Activated CD8-positive, alpha-beta T cell treated with anti-CD3 and anti-CD28 coated beads for 36 hours (primary cell): ENCODE data around the gene TUNAR. TPM values are rescaled to one million over a fixed set of nuclear protein-coding genes. Genes with fewer than 3 reads are reported as not detected.

Source experiments
- ATAC-seq: fragments of 200-7000 bp; cut with Tn5 transposase; one replicate; pipeline ENCODE4 v1.10.0; 2021; ENCODE audit warnings: mild to moderate bottlenecking, moderate library complexity
- CTCF ChIA-PET: fragments of 350-600 bp; sonication (Branson Sonifier 250); formaldehyde crosslinking; loops from one replicate; lab custom pipeline; 2021; ENCODE audit warnings: antibody characterized with exemption; lab: Charles Lee
- POLR2A ChIA-PET: fragments of 350-600 bp; sonication (Branson Sonifier 250); formaldehyde crosslinking; loops from one replicate; lab custom pipeline; 2021; ENCODE audit warnings: antibody characterized with exemption; lab: Charles Lee
- DNase-seq: peaks from one replicate; pipeline ENCODE4 v3.0.0-alpha.2; 2020
- H3K27ac Mint-ChIP-seq: one replicate; pipeline ENCODE4 v1.8.0; 2021; ENCODE audit warnings: mild to moderate bottlenecking, mixed read lengths
- H3K27me3 Mint-ChIP-seq: one replicate; pipeline ENCODE4 v1.8.0; 2021; ENCODE audit warnings: mixed read lengths
- H3K36me3 Mint-ChIP-seq: one replicate; pipeline ENCODE4 v1.8.0; 2021; ENCODE audit warnings: low read depth, mixed read lengths
- H3K4me1 Mint-ChIP-seq: one replicate; pipeline ENCODE4 v1.8.0; 2021; ENCODE audit warnings: low read depth, mixed read lengths
- H3K4me3 Mint-ChIP-seq: one replicate; pipeline ENCODE4 v1.8.0; 2021; ENCODE audit warnings: mild to moderate bottlenecking, moderate library complexity, mixed read lengths
- H3K9me3 Mint-ChIP-seq: one replicate; pipeline ENCODE4 v1.8.0; 2021; ENCODE audit warnings: mixed read lengths
- CTCF ChIP-seq: fragments of 200-600 bp; IDR thresholded peaks from one replicate; pipeline ENCODE4 v1.8.0; 2022; ENCODE audit warnings: antibody characterized with exemption, mild to moderate bottlenecking
- intact Hi-C: fragments of 100-400 bp; cut with micrococcal nuclease; formaldehyde crosslinking; loops from one replicate; pipeline ENCODE4 v1.10.0; 2022
- total RNA-seq, 2 experiments: library from RNA; stranded (reverse); gene quantifications; one replicate each; pipeline ENCODE4 v1.2.3, GENCODE V29; 2021

Gene TUNAR
- total RNA-seq, 2 experiments from 2014 or later: not detected

GRCh38 chr14:95877633-95878032 is 1.0 kb downstream of the TUNAR start:
- H3K36me3 Mint-ChIP-seq: no peaks in the 10 kb centered on the region
- POLR2A ChIA-PET: no interaction called here
- CTCF ChIA-PET: no interaction called here
- intact Hi-C loops: no loop called here
- no peaks in the 10 kb centered on the region for H3K4me1 Mint-ChIP-seq
- no peak overlapping the region for H3K4me3 Mint-ChIP-seq
- no peak for TF ChIP-seq CTCF
- peaks cover 26% of the 10 kb centered on the region for H3K27me3 Mint-ChIP-seq
- ATAC-seq (no peak), DNase-seq (no peak)
- H3K9me3 Mint-ChIP-seq: no peaks in the 10 kb centered on the region
- no peak overlapping the region for H3K27ac Mint-ChIP-seq

DNA sequence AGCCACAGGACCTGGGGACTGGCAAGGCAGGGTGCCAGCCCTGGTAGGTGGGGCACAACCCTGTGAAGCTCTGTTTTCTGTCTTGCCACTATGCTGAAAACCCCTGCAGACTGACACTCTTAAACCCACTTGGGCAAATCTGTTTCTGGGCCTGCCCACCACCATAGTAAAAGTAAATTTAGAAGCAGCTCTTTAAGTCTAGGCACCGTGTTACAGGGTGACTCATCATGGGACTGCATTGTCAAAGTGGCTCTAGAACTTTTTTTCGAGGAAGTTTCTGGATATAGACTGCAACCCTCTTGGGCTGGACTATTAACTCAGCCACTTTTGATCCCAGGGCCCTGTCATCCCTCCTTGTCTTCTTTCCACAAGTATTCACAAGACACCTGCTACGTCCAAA is 7.7 kb downstream of the TUNAR start:
- TF ChIP-seq CTCF: no peak
- intact Hi-C loops: no loop called here
- ATAC-seq (no peak), DNase-seq (no peak)
- Mint-ChIP-seq H3K36me3 (no peaks in the 10 kb centered on the region), H3K9me3 (no peaks in the 10 kb centered on the region), H3K27ac (no peak overlapping the region), H3K27me3 (peaks cover 15% of the 10 kb centered on the region), H3K4me1 (no peaks in the 10 kb centered on the region), H3K4me3 (no peak overlapping the region)
- ChIA-PET CTCF (no interaction called here), POLR2A (no interaction called here)

- Mint-ChIP-seq H3K4me1 (no peaks in the 10 kb centered on the region), H3K9me3 (no peaks in the 10 kb centered on the region), H3K27me3 (peaks cover 12% of the 10 kb centered on the region), H3K27ac (no peak overlapping the region), H3K36me3 (no peaks in the 10 kb centered on the region), H3K4me3 (no peak overlapping the region)
- ChIA-PET POLR2A (no interaction called here), CTCF (no interaction called here)
- intact Hi-C loops: no loop called here
- DNase-seq: no peak
- no peak for ATAC-seq
- no peak for TF ChIP-seq CTCF
These were observed 8.6 kb downstream of the TUNAR start for GRCh38 chr14:95885278-95885677.

- H3K4me1 Mint-ChIP-seq: no peaks in the 10 kb centered on the region
- H3K27ac Mint-ChIP-seq: no peak overlapping the region
- H3K9me3 Mint-ChIP-seq: no peaks in the 10 kb centered on the region
- DNase-seq (no peak), ATAC-seq (no peak)
- no peaks in the 10 kb centered on the region for H3K36me3 Mint-ChIP-seq
- POLR2A ChIA-PET: no interaction called here
- no peak for TF ChIP-seq CTCF
- CTCF ChIA-PET: no interaction called here
- intact Hi-C loops: no loop called here
- no peak overlapping the region for H3K4me3 Mint-ChIP-seq
- H3K27me3 Mint-ChIP-seq: peaks cover 10% of the 10 kb centered on the region
These were observed 9.2 kb downstream of the TUNAR start for GRCh38 chr14:95885866-95886265.

DNA sequence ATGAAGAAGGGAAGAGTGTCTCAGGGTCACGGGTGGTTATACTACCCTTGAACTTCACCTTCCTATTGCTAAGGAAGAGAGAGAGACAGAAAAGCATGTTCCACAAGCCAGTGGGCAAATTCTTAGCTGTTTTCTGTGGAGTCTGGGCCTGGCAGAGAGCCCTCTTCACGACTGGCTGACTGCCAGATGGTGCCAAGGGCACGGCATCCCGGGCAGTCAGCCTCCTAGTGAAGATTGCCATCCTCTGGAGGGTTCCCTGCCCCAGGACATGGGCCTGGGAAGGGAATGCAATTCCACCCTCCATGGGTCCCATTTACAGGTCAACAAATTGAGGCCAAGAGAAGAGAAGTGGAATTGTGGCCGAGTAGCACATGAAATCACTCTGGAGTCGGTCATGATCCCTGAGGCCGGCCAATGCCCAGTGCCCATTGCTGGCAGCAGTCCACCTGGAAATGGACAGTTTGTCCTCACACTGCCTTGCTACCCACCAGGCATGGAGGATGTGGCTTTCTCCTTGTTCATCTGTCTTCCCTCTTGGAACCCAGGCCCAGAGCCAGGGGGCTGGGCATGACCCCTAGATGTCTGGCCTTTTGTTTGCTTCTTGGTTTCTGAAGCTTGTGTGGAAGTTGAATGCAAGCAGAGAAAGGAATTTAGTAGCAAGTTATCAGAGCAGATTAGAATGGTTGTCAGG is 9.9 kb downstream of the TUNAR start:
- H3K9me3 Mint-ChIP-seq: no peaks in the 10 kb centered on the region
- no peaks in the 10 kb centered on the region for H3K36me3 Mint-ChIP-seq
- no peak for DNase-seq
- no peaks in the 10 kb centered on the region for H3K4me1 Mint-ChIP-seq
- no peak for TF ChIP-seq CTCF
- no peak overlapping the region for H3K27ac Mint-ChIP-seq
- H3K4me3 Mint-ChIP-seq: no peak overlapping the region
- ATAC-seq: no peak
- POLR2A ChIA-PET: no interaction called here
- CTCF ChIA-PET: no interaction called here
- intact Hi-C loops: no loop called here
- peaks cover 10% of the 10 kb centered on the region for H3K27me3 Mint-ChIP-seq
